Erythroblast (primary cell): ENCODE data around the gene MAGEC1.

ENCODE experiments used
- GATA1 ChIP-seq: IDR thresholded peaks from 2 replicates; pipeline ENCODE4 v1.6.1; 2011; ENCODE audit warnings: low read depth, mild to moderate bottlenecking, control low read depth, low read length, moderate library complexity
- POLR2A ChIP-seq: IDR thresholded peaks from 2 replicates; pipeline ENCODE4 v1.6.1; 2011; ENCODE audit warnings: mild to moderate bottlenecking, low read length

DNA sequence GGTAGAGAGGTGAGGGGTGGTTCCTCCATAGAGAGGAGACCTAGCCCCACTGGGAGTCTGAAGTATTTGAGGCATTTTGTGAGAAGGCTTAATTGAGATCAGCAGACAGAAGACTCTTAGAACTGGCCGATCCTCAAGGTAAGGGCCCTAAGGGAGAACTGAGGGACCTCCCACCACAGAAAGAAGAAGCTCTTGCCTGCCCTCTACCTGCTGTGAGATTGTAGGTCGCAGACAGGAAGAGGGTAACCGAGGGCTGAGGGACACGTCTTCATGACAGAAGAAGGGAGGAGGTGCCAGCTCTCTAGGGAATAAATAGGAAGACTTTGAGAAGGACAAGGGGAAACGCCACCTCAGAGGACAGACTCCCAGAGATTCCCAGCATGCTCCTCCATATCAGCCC lies 24.1 kb upstream of the MAGEC1 start:
- no peak for TF ChIP-seq POLR2A
- no peak for TF ChIP-seq GATA1
